Skeletal muscle cell (primary cell): ENCODE measurements around the gene OPHN1.
A peak's percentile ranks its signal among the peaks of the same experiment; 100 is the strongest.

Source experiments
- DNase-seq: peaks from one replicate; pipeline ENCODE4 v3.0.0-alpha.2; 2010; ENCODE audit warnings: low read depth
- H3K4me3 ChIP-seq: 2 replicates; pipeline ENCODE4 v1.5.1; 2011; ENCODE audit warnings: low read depth, mild to moderate bottlenecking, control low read depth, low read length, moderate library complexity

OPHN1 gene, protein sequence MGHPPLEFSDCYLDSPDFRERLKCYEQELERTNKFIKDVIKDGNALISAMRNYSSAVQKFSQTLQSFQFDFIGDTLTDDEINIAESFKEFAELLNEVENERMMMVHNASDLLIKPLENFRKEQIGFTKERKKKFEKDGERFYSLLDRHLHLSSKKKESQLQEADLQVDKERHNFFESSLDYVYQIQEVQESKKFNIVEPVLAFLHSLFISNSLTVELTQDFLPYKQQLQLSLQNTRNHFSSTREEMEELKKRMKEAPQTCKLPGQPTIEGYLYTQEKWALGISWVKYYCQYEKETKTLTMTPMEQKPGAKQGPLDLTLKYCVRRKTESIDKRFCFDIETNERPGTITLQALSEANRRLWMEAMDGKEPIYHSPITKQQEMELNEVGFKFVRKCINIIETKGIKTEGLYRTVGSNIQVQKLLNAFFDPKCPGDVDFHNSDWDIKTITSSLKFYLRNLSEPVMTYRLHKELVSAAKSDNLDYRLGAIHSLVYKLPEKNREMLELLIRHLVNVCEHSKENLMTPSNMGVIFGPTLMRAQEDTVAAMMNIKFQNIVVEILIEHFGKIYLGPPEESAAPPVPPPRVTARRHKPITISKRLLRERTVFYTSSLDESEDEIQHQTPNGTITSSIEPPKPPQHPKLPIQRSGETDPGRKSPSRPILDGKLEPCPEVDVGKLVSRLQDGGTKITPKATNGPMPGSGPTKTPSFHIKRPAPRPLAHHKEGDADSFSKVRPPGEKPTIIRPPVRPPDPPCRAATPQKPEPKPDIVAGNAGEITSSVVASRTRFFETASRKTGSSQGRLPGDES

DNA sequence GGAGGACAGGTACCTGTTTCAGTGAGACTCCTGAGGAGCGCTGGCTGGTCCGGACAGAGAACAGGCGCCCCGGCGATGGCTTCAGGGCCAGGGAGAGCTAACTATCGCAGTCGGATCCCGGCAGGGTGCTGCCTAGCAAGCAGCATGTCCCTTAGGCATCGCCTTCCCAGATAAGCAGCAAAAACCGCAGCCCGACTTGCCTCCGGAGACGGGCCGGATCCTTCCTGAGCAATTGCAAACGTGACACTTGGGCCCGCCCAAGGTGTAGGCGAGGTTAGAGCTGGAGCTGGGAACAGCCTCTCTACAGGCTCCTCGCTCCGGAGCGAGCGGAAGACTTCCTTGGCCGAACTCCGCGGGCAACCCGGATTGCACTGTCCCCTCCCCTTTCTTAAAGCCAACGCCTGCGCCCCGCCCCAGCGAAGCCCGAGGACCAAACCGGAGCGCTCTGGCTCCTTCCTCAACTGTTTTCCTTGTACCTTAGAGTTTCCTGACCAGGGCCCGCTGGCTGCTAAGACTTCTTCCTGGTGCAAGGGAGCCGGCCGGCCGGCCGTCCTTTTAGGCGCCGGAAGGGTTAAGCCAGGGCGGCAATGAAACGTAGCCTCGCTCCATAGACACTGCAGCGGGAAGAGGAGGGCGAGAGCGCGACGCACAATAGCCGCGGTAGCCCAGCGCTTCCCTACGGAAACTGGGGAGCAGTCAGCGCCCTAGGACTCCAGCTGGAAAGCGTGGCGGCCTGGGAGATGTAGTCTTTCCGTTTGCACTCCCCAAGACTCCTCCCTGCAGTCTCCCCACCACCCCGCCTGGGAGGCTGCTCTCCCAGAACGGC is at the start of gene OPHN1:
OPHN1 (minus strand) TSS at position 341 of the 826 bp plus-strand sequence. CDS start 475 bp downstream, outside the sequence.
- H3K4me3 ChIP-seq, result peak within 1 kb of the TSS; percentile 64
- DNase-seq, result no peak

DNA sequence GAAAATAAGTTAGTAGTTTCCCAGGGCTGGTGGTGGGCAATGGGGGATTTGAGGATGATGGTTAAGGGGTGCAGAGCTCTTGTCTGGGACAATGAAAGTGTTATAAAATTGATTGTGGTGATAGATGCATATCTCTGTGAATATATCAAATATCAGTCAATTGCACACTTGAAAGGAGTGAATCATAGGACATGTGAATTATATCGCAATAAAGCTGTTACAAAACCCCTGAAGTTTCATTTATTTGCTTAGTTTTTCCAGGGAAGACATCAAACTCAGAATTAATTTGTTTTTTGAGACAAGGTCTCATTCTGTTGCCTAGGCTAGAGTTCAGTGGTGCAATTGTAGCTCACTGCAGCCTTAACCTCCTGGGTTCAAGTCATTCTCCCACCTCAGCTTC is 47.7 kb upstream of the OPHN1 start:
- DNase-seq, result no peak
- no peak overlapping the region for H3K4me3 ChIP-seq

DNA sequence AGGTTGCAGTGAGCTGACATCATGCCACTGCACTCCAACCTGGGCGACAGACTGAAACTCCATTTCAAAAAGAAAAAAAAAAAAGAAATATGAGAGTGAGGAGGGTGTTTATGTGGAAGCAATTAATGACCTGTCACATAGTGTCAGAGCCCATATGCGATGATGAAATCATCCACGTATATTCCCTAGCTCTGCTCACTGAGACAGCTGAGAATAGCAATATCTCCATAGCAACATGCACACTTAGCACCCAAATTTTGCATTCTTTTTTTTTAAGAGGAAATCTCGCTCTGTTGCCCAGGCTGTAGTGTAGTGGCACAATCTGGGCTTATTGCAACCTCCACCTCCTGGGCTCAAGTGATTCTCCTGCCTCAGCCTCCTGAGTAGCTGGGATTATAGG is 31.5 kb upstream of the OPHN1 start:
- no peak for DNase-seq
- H3K4me3 ChIP-seq, result no peak overlapping the region

DNA sequence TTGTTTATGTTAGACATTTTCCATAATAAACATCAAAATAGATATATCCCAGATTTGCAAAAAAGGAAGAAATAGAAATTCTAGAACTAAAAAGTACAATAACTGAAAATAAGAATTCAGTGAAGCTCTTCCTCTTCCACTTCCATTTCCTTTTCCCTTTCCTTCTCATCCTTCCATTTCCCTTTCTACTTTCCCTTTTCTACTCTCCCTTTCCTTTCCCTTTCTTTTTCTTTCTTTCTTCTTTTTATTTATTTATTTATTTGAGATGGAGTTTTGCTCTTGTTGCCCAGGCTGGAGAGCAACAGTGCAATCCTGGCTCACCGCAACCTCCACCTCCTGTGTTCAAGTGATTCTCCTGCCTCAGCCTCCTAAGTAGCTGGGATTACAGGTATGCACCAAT is 30.6 kb upstream of the OPHN1 start:
- DNase-seq, result no peak
- H3K4me3 ChIP-seq, result no peak overlapping the region

DNA sequence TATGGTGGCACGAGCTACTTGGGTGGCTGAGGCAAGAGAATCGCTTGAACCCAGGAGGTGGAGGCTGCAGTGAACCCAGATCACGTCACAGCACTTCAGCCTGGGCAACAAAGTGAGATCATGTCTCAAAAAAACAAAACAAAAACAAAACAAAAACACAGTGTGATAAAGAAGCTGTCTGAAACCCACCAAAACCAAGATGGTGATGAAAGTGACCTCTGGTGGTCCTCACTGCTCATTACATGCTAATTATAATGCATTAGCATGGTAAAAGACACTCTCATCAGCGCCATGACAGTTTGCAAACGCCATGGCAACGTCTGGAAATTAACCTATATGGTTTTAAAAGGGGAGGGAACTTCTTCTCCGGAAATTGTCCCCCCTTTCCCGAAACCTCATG is 29.4 kb upstream of the OPHN1 start:
- no peak overlapping the region for H3K4me3 ChIP-seq

DNA sequence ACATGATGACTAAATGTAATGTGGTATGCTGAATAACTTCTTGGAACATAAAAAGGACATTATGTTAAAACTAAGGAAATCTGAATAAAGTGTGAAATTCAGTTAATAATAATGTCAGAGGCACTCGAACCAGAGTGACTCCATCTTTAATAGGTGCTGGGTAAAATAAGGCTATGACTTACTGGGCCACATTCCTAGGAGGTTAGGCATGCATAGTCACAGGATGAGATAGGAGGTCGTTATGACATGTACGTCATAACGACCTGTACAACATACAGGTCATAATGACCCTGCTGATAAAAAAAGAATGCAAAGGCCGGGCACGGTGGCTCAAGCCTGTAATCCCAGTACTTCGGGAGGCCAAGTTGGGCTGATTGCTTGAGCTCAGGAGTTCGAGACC is 28.9 kb upstream of the OPHN1 start:
- no peak overlapping the region for H3K4me3 ChIP-seq
- no peak for DNase-seq

More for the DNA sequence above, 29.4 kb upstream of the OPHN1 start:
- peak; percentile 4 for DNase-seq

DNA sequence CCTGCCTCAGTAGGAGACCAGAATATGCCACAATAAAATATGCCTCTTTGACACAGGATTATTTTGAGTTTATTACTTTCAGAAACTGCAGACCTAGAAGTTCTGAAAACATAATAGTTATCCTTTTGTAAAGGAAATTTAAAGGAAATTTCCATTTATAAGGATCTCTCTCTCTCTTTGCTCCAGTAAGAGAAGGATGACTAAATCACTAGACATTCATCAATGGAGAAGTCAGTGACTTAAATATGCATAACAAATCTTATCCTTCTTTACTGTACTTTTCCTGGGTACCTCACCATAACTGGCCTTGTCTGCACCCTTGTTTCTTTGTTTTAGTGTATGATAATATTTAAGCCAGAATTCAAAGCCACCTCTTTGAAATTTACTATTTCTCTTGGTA is 28.3 kb upstream of the OPHN1 start:
- no peak for DNase-seq
- no peak overlapping the region for H3K4me3 ChIP-seq

DNA sequence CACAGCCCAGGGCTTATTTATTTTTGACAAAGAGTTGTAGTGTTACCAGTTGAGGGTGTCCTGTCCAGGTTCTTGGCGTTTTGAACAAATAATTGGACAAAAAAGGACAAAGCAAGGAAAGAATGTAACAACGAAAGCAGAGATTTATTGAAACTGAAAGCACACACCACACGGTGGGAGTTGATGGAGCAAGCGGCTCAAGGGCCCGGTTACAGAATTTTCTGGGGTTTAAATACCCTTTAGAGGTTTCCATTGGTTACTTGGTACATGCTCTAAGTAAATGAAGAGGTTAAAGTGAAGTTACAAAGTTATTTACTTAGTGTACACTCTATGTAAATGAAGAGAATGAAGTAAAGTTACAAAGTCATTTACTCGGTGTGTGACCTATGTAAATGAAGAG is 27.8 kb upstream of the OPHN1 start:
- no peak for DNase-seq
- no peak overlapping the region for H3K4me3 ChIP-seq

DNA sequence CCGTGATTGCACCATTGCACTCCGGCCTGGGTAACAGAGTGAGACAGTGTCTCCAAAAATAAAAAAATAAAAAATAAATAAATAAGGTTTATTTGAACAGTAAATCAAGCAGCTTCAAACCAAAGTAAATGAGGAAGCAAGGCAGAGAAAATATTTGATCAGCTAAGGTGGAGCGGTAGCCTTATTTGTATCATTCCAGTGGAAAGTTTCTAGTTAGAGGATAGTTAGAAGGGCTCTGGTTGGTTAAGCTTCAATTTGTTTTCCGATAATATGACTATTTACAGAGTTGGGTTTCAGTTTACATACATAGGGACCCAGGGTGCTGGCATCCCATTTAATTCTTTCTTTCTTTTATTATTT is 21.8 kb upstream of the OPHN1 start:
- H3K4me3 ChIP-seq, result no peak overlapping the region

DNA sequence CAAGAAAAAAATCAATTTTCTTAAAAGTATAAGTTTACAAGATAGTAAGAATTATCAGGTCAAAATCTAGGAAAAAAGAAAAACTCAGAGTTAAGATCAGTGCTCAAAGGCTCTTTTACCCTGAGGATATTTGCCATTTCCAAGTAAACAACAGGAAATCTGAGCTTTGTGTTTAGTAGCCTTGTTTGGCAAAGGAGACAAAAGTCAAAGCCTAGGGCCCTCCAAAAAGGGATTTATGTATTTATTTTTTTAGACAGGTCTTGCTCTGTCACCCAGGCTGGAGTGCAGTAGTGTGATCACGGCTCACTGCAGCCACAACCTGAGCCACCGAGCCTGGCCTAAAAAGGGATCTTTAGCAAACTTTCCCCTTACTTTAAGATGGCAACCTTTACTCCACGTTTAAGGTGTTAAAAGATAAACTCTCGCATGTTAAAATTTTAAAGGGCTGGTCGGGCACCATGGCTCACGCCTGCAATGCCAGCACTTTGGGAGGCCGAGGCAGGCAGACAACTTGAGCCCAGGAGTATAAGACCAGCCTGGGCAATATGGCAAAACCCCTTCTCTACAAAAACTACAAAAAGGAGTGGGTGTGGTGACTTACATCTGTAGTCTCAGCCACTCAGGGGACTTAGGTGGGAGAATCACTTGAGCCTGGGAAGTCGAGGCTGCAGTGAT is 21.3 kb upstream of the OPHN1 start:
- H3K4me3 ChIP-seq, result no peak overlapping the region
- DNase-seq, result no peak

More for the DNA sequence above, 21.8 kb upstream of the OPHN1 start:
- no peak for DNase-seq

DNA sequence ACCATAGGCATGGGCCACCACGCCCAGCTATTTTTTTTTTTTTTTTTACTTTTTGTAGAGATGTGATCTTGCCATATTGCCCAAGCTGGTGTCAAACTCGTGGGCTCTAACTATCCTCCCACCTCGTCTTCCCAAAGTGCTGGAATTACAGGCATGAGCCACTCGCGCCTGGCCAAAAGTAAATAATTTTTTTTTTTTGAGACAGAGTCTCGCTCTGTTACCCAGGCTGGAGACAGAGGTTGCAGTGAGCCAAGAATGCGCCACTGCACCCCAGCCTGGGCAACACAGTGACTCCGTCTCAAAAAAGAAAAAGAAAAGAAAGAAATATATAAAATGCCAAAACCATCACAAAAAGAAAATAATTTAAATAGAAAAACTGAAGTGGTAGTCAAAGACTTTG is 18.4 kb upstream of the OPHN1 start:
- DNase-seq, result no peak
- H3K4me3 ChIP-seq, result no peak overlapping the region

DNA sequence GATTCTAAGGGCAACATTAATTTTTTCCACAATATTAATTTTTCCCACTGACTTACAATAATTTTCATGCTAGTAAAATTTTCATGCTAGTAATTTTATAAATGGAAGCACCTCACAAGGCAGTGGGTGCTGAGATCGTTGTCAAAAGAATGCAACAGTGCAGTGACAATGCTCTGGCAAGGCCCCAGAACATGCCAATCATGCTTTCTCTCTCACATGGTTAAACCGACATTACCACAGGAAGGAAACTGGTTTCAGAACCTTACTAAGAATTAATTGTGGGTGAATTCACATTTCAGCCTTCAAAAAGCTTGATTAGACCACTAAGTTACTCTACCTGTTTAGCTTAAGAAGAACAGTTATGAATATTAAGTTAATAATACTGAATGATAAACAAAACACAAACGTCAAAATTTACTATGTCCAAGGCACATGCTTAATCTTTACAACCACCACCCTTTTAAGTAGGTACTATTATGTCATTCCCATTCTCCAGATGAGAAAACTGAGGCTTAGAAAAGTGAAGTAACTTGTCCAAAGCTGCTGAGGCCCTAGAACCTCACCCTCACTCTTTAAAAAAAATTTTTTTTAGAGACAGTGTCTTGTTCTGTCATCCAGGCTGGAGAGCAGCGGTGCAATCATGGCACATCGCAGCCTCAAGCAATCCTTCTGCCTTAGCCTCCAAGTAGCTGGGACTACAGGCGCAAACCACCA is 10.0 kb upstream of the OPHN1 start:
- H3K4me3 ChIP-seq, result no peak overlapping the region
- no peak for DNase-seq

DNA sequence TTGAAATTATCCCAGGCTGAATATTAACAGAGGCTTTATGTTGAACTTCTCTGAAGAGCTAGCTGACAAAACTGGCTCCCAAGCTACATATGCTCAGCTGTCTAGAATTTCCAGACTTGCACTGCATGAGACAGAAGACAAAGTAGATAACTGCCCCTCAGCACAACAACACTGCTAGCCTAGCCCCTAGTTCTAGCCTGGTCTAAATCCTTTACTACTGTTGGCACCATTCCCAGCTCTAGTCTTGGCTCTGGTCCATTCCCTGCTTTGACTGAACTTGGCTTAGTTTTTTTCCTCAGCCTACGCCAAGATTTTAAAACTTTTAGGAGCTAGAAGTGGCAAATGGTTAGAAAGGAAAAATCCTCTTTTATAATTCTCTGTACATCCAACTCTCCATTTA is 7.6 kb upstream of the OPHN1 start:
- H3K4me3 ChIP-seq, result no peak overlapping the region
- DNase-seq, result peak; percentile 53

DNA sequence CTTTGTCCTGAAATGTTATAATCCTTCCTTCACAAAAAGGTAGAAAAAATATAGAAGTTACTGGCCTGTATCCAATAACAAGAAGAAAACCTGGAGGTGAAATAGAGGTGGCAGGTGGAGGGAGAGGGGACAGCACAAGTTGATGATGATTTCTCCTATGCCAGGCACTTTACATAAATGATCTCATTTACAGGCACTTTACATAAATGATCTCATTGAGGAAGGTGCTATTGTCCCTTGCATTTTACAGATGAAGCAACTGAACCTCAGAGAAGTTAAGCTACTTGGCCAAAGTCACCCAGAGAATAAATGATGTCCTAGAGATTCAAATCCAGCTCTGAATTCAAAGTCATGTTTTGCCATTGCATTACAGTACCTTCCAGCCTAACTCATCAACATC is 7.1 kb upstream of the OPHN1 start:
- no peak overlapping the region for H3K4me3 ChIP-seq
- no peak for DNase-seq

DNA sequence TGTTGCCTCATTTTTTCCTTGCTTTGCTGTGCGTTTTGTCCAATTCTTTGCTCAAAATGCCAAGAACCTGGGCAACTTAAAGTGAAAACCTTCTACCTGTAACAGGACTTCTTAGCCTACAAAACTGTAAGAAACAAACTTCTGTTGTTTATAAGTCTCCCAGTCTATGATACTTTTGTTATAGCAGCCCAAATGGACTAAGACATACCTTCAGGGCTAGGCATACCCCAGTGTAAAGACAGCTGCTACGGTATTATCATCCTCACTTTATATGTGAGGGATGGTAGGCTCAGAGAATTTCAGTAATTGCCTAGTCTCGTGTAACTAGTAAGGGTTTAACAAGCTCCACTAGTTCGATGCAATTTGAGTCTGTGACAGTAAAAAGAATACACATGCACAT is 6.0 kb upstream of the OPHN1 start:
- DNase-seq, result no peak
- no peak overlapping the region for H3K4me3 ChIP-seq

DNA sequence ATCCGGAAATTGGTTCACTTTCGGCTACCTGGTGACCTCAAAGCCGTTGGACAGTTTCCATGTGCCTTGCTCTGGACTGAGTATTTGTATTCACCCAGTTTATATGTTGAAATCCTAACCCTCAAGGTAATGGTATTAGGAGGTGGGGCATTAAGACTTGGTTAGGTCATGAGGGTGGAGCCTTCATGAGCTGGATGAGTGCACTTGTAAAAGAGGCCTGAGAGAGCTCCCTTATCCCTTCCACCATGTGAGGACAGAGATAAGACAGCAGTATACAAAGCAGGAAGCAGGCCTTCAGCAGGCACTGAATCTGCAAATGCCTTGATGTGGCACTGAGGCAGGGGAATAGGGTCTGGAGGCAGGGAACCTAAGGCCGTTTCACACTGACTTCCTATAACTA is 5.3 kb upstream of the OPHN1 start:
- DNase-seq, result no peak
- no peak overlapping the region for H3K4me3 ChIP-seq

DNA sequence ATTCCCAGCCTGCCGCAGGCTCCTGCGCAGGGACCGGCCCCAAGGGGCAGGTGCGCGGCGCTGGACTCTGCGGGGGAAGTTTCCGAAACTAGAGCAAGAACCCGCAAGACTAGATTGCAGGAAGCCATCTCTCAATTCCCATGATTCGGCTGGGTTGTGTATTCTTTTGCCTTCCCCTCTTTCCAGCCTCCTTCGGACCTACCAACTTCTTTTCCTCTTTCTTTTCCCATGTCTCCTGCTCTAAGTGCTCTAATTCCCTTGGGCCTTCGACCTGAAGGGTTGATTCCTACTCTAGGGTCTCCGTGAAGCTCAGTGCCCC is 645 bp upstream of the OPHN1 start:
- no peak for DNase-seq
- peak overlapping the region; percentile 64 for H3K4me3 ChIP-seq

DNA sequence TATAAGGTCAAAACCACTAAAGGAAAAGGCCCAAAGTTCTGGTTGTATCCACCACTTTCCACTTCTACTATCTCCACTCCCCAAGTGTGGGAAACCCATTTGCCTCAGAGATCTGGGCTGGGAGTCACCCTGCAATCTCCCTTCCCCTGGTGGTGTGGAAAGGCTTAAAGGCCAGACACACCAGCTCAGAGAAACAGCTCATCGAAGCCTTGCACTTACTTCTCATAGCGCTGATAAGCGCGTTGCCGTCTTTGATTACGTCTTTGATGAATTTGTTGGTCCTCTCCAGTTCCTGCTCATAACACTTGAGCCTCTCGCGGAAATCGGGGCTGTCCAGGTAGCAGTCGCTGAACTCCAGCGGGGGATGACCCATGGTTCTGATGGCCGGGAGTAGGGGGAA is 647 bp downstream of the OPHN1 start:
- H3K4me3 ChIP-seq, result peak overlapping the region; percentile 64
- DNase-seq, result no peak

DNA sequence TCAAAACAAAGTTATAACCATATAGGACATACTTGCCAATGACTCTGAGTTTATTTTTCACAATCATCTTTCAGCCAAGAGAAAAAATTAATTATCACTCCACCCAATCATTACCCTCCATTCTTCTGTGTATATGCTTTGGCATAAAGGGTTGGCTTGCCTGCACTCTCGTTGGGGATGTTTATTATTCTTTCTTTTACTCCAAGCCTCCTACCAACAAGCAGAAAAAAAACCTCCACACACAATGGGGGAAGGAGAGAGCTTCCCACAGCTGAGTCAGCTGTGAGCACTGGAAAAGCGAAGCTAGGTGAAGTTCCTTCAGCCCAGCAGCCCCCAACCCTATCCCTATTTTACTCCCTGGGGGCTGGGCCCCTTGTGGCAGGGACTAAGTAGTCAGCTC is 1.5 kb downstream of the OPHN1 start:
- no peak for DNase-seq
- H3K4me3 ChIP-seq, result no peak overlapping the region
